H1 (cell line): ENCODE data around the gene CLN6. TPM values are rescaled to one million over a fixed set of nuclear protein-coding genes. Genes with fewer than 3 reads are reported as not detected.

Experiments
- ASH2L ChIP-seq: fragments of 200-600, 300-600 bp; sonication (generic); IDR thresholded peaks from one replicate; pipeline ENCODE4 v1.7.1; 2017; ENCODE audit warnings: low read length
- CHD2 ChIP-seq: IDR thresholded peaks from 2 replicates; pipeline ENCODE4 v1.6.1; 2012; ENCODE audit warnings: low read length, improper control_type of control experiment
- CHD7 ChIP-seq: fragments of 300-600 bp; sonication (generic); IDR thresholded peaks from 2 replicates; pipeline ENCODE4 v1.7.1; 2012; ENCODE audit warnings: low read length, moderate library complexity, mild to moderate bottlenecking, inconsistent platforms; ENCODE audit not compliant: insufficient replicate concordance
- EGR1 ChIP-seq: IDR thresholded peaks from 2 replicates; pipeline ENCODE4 v1.6.1; 2011; ENCODE audit warnings: low read depth, low read length, borderline replicate concordance
- GABPA ChIP-seq: IDR thresholded peaks from 2 replicates; pipeline ENCODE4 v1.6.1; 2011; ENCODE audit warnings: mild to moderate bottlenecking, low read length, moderate library complexity, borderline replicate concordance; ENCODE audit not compliant: insufficient read depth
- HDAC6 ChIP-seq: IDR thresholded peaks from one replicate; pipeline ENCODE4 v1.7.1; 2012; ENCODE audit warnings: low read depth, mild to moderate bottlenecking, inconsistent platforms, low read length, moderate library complexity
- JUND ChIP-seq: IDR thresholded peaks from 2 replicates; pipeline ENCODE4 v1.6.1; 2011; ENCODE audit warnings: mild to moderate bottlenecking, improper control_type of control experiment, low read length
- KDM1A ChIP-seq: fragments of 200-600, 300-600 bp; sonication (generic); IDR thresholded peaks from 2 replicates; pipeline ENCODE4 v1.7.1; 2016; ENCODE audit warnings: mild to moderate bottlenecking, low read length, borderline replicate concordance
- TCF12 ChIP-seq: IDR thresholded peaks from 2 replicates; pipeline ENCODE4 v1.6.1; 2011; ENCODE audit warnings: low read depth, mild to moderate bottlenecking, low read length
- YY1 ChIP-seq: IDR thresholded peaks from 2 replicates; pipeline ENCODE4 v1.6.1; 2011; ENCODE audit warnings: low read depth, mild to moderate bottlenecking, low read length
- ZNF274 ChIP-seq: IDR thresholded peaks from 2 replicates; pipeline ENCODE4 v1.7.0; 2012; ENCODE audit warnings: low read length, borderline replicate concordance; ENCODE audit errors: extremely low read depth
- polyA plus RNA-seq, 7 experiments: library from polyadenylated mRNA; depleted of rRNA in 3 of 7; stranded (reverse) in 5 of 7; unstranded in 2 of 7; fragments of >200 nt in 5 of 7; fragments of 200-250 nt in 2 of 7; gene quantifications; 1 replicate in 5 of 7; 2 replicates in 1 of 7; 4 replicates in 1 of 7; pipeline versions ENCODE4 v1.2.1 to v1.2.3, GENCODE V29; 2011 to 2013; ENCODE audit warnings: missing spikeins in 2 of 7, mixed read lengths in 2 of 7
- total RNA-seq: library from RNA; stranded (reverse); fragmentation: NEBNext Ultra II Directional; extraction: Animal tissue kit (Norgen Biotek cat#: 25700); gene quantifications from 2 replicates; pipeline ENCODE4 v1.2.1, GENCODE V29; 2021

Gene CLN6
- total and polyA plus RNA-seq, 2 of the 8 experiments (the other 6 are each of a cell fraction or from before 2014, with no cell fraction given), result 60.0 to 137 TPM

GRCh38 chr15:68272721-68273271 lies 43.3 kb upstream of the CLN6 start (continued):
- TF ChIP-seq CHD7 (no peak), ASH2L (no peak), HDAC6 (no peak), ZNF274 (no peak), CHD2 (no peak), TCF12 (no peak), YY1 (no peak), GABPA (no peak), KDM1A (no peak), JUND (no peak), EGR1 (no peak)
